GM18517 (cell line): ENCODE results near the gene PIK3R6.
"Not testable (repeated sequence)": the region's sequence is repeated elsewhere in the genome, so short reads cannot be mapped to it uniquely, and the experiment has no call there.

ENCODE experiments used
- ATAC-seq: cut with Tn5 transposase; IDR thresholded peaks from one replicate; pipeline ENCODE4 v1.9.1; 2021; ENCODE audit warnings: mild to moderate bottlenecking, moderate library complexity; ENCODE audit not compliant: unreplicated experiment

Gene PIK3R6

GRCh38 chr17:8829036-8829941, 38.2 kb downstream of the PIK3R6 start:
- ATAC-seq, result no peak

GRCh38 chr17:8828517-8828875, 39.0 kb downstream of the PIK3R6 start:
- no peak for ATAC-seq

- ATAC-seq, result no peak
Measured at GRCh38 chr17:8826808-8827435, 40.6 kb downstream of the PIK3R6 start.

- no peak for ATAC-seq
Measured at GRCh38 chr17:8825802-8826201, 41.7 kb downstream of the PIK3R6 start.

- no peak for ATAC-seq
Measured at GRCh38 chr17:8823279-8823678, 44.2 kb downstream of the PIK3R6 start.

GRCh38 chr17:8822401-8823035, 45.0 kb downstream of the PIK3R6 start:
- no peak for ATAC-seq

GRCh38 chr17:8821446-8822105, 45.9 kb downstream of the PIK3R6 start:
- ATAC-seq, result no peak

- no peak for ATAC-seq
Measured at GRCh38 chr17:8820311-8821010, 47.0 kb downstream of the PIK3R6 start.

- no peak for ATAC-seq
Measured at GRCh38 chr17:8818654-8819330, 48.7 kb downstream of the PIK3R6 start.

GRCh38 chr17:8818047-8818446, 49.4 kb downstream of the PIK3R6 start:
- ATAC-seq, result no peak

- peak; percentile 89 for ATAC-seq
Measured at GRCh38 chr17:8806926-8807550, 60.4 kb downstream of the PIK3R6 start.

GRCh38 chr17:8806253-8806925, 61.1 kb downstream of the PIK3R6 start:
- no peak for ATAC-seq

GRCh38 chr17:8805396-8805795, 62.1 kb downstream of the PIK3R6 start:
- not testable (repeated sequence) for ATAC-seq

- ATAC-seq, result no peak
Measured at GRCh38 chr17:8803531-8804420, 63.7 kb downstream of the PIK3R6 start.

- ATAC-seq, result no peak
Measured at GRCh38 chr17:8801135-8801840, 66.2 kb downstream of the PIK3R6 start.

- no peak for ATAC-seq
Measured at GRCh38 chr17:8800656-8801055, 66.8 kb downstream of the PIK3R6 start.

GRCh38 chr17:8799570-8800212, 67.8 kb downstream of the PIK3R6 start:
- ATAC-seq, result no peak
